Fibroblast of the aortic adventitia (primary cell): ENCODE data around the gene PKNOX2. TPM values are rescaled to one million over a fixed set of nuclear protein-coding genes. Genes with fewer than 3 reads are reported as not detected.
A peak's percentile ranks its signal among the peaks of the same experiment; 100 is the strongest.

Experiments
- DNase-seq: peaks from one replicate; pipeline ENCODE4 v3.0.0-alpha.2; 2010; ENCODE audit warnings: low read depth
- H3K4me3 ChIP-seq: 2 replicates; pipeline ENCODE4 v1.5.1; 2011; ENCODE audit warnings: low read depth, mild to moderate bottlenecking, control low read depth, low read length, moderate library complexity
- total RNA-seq: library from RNA; depleted of rRNA; stranded (reverse); fragments of >200 nt; gene quantifications from 2 replicates; pipeline ENCODE4 v1.2.3, GENCODE V29; 2012; ENCODE audit warnings: low replicate concordance
- TF ChIP-seq, protein P1 (sequence below): IDR thresholded peaks from 2 replicates; pipeline ENCODE4 v1.5.1; 2011; ENCODE audit warnings: mild to moderate bottlenecking, low read length, control low read depth, inconsistent platforms; ENCODE audit not compliant: insufficient read depth

Gene PKNOX2
- total RNA-seq, 1 donor: 2.0 TPM

GRCh38 chr11:125389339-125390166 is 225.0 kb downstream of the PKNOX2 start:
- TF ChIP-seq, protein P1, sequence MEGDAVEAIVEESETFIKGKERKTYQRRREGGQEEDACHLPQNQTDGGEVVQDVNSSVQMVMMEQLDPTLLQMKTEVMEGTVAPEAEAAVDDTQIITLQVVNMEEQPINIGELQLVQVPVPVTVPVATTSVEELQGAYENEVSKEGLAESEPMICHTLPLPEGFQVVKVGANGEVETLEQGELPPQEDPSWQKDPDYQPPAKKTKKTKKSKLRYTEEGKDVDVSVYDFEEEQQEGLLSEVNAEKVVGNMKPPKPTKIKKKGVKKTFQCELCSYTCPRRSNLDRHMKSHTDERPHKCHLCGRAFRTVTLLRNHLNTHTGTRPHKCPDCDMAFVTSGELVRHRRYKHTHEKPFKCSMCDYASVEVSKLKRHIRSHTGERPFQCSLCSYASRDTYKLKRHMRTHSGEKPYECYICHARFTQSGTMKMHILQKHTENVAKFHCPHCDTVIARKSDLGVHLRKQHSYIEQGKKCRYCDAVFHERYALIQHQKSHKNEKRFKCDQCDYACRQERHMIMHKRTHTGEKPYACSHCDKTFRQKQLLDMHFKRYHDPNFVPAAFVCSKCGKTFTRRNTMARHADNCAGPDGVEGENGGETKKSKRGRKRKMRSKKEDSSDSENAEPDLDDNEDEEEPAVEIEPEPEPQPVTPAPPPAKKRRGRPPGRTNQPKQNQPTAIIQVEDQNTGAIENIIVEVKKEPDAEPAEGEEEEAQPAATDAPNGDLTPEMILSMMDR: no peak
- H3K4me3 ChIP-seq: no peak overlapping the region
- DNase-seq: no peak

GRCh38 chr11:125390946-125391345 is 226.4 kb downstream of the PKNOX2 start:
- TF ChIP-seq, protein P1: no peak
- no peak overlapping the region for H3K4me3 ChIP-seq
- peak; percentile 94 for DNase-seq

DNA sequence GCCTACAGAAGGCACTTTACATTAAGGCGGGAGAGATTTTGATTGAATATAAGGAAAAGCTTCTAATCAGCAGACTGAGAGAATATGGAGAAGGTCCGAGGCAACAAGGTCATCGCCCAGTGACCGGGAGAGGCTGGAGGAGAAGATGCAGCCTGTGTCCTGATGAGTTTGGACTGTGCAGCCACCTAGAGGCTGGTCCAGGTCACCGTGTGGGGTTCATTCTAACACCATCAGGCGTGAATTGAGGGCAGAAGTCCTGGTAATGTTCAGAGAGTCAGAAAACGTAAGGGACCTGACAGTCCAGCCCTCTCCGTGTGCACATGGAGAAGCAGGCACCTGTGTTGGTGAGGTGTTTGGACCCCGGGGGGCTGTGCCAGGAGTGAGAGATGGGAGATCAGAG is 228.8 kb downstream of the PKNOX2 start:
- no peak for DNase-seq
- TF ChIP-seq, protein P1: no peak
- H3K4me3 ChIP-seq: no peak overlapping the region

- H3K4me3 ChIP-seq: no peak overlapping the region
- DNase-seq: no peak
These were observed 229.7 kb downstream of the PKNOX2 start for GRCh38 chr11:125394296-125394695.

DNA sequence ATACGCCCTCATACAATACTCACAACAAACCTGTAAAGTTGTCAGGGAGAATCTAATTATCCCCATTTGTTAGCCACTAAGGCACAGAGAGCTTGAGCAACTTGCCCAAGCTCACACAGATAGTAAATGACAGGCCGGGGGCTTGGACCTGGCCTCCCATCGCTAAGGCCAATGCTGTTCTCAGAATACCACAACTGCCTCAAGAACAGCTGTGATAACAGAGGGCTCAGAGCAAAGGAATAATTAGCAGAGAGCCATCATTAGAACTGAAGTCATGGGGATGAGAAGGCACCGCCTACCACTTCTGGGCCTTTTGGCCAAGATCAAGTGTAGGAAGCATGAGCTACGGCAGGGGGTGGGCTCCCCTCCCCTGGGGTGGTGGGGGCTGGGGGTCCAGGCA is 232.9 kb downstream of the PKNOX2 start:
- no peak for DNase-seq
- TF ChIP-seq, protein P1: no peak

More at GRCh38 chr11:125394296-125394695, 229.7 kb downstream of the PKNOX2 start:
- TF ChIP-seq, protein P1: no peak

DNA sequence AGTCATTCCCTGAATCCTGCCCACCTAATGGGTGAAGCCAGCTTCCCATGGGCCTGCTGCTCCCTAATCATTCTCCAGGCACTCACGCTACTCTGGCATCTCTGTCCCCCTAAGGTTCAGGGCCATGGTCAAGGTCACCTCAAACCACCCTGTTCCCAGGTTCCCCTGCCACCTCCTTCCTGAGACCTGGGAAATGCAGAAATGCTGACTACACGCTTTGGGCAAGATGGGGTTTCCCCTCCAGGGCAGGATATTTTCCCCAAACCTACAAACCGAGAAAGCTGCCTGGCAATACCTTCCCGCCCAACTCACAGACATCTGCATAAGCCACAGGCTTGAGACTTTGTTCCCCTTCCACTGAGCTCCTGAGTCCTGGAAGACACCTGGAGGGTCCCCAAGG is 233.9 kb downstream of the PKNOX2 start:
- H3K4me3 ChIP-seq: no peak overlapping the region
- TF ChIP-seq, protein P1: no peak

More for the DNA sequence above, 232.9 kb downstream of the PKNOX2 start:
- H3K4me3 ChIP-seq: no peak overlapping the region

More for the DNA sequence above, 233.9 kb downstream of the PKNOX2 start:
- no peak for DNase-seq
